Measurements from ENCODE around the gene ARHGAP44.

DNA sequence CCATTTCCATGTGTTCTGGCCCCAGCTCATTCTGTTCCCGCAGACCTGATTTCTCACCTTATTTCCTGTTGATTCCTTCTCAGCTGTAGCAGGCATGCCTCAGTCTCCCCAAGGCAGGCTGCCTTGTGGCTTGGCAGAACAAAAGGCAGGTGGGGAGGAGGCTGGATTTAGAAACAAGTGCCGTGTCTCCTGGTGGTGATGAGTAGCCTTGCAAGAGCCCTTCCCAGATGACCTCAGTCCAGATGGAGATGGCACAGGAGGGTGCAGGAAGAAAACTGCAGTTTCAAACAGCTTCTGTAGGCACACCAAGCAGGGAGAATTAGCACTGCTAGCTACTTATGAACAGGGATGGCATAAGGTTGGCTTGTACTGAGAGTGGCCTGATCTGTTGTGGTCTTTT is 64.6 kb downstream of the ARHGAP44 start:
- TF ChIP-seq, protein P1, sequence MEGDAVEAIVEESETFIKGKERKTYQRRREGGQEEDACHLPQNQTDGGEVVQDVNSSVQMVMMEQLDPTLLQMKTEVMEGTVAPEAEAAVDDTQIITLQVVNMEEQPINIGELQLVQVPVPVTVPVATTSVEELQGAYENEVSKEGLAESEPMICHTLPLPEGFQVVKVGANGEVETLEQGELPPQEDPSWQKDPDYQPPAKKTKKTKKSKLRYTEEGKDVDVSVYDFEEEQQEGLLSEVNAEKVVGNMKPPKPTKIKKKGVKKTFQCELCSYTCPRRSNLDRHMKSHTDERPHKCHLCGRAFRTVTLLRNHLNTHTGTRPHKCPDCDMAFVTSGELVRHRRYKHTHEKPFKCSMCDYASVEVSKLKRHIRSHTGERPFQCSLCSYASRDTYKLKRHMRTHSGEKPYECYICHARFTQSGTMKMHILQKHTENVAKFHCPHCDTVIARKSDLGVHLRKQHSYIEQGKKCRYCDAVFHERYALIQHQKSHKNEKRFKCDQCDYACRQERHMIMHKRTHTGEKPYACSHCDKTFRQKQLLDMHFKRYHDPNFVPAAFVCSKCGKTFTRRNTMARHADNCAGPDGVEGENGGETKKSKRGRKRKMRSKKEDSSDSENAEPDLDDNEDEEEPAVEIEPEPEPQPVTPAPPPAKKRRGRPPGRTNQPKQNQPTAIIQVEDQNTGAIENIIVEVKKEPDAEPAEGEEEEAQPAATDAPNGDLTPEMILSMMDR (IDR thresholded peaks at IDR 0.05), result no peak
- TF ChIP-seq ZFX (IDR thresholded peaks at IDR 0.05; ENCODE audit: borderline replicate concordance), result no peak

Measured in 22Rv1 (cell line).